UCSD-AML1 (cell line): ENCODE data around the gene ZNF546.
A peak's percentile ranks its signal among the peaks of the same experiment; 100 is the strongest.

Experiments
- DNase-seq: peaks from one replicate; lab custom pipeline; 2025; ENCODE audit not compliant: unreplicated experiment; lab: John Stamatoyannopoulos, UW

Gene ZNF546

DNA sequence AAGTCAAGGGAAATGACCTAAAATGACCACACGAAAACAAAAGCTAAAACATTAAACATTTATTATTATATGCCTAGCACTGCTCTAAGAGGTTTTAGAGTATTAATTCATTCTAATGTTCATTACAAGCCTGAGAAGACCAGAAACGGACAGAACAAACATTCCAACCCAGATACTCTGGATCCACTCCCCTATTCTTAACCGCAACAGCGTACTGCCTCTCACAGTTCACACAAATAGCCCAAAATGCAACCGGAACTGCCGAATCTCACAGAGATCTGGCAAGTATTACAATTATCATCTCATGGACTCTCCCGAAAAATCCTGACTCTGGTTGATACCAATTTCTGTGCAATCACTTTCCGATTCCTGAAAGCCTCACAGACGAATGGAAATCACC is 57.8 kb downstream of the ZNF546 start:
- DNase-seq, result no peak

DNA sequence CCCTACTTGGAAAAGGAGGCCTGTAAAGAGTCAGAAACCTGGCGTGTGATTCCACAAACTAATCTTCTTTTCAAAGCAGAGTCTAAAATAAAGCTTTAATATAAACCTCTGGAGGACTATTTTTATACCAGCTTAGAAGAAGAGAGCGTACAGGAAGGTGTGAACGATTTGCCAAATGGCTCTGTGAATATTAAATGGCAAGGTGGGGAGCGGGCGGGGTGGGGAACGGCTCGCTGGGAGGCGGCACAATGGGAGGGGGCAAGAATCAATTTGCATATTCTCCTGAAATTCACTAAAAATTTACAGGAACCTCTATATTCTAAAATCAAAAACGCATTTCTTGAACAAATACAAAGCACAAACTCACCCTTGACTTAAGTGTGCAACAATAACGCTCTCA is 58.2 kb downstream of the ZNF546 start:
- DNase-seq, result no peak

DNA sequence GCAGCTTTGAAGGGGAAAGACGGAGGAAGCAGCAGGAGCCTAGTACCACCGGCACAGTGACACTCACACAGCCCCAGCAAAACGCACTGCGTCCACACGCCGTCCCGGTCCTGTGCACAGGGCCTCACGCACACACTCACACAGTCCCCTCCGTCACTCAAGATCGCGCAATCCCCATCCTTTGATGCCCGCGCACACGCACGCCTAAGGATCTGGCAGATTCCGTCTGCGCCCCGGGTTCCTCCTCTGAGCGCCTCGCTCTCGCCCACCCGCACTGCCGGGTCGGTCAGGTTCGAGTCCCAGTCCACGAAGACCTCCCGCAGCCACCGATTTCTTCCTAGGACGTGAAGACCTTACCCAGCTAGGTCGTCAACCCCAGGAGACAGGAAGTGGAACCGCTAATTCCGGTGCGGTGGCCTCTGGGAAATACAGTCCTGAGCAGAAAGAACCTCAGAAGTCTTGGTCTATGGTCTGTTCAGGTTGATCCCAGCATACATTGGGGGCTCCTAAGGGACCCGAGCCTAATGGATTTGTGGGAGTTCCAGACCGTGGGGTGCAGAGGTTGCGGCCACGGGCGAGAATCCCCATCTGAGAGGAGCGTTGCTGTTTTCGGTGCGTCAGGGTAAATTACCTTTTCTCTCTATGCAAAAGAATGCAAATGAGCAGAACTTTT is 59.1 kb downstream of the ZNF546 start, which contains the start of gene ZNF780B:
Gene ZNF780B, minus strand, starts transcription at position 400 of the 673 bp plus-strand sequence. CDS start 5,899 bp downstream, outside the sequence.
- DNase-seq, result peak; percentile 74

DNA sequence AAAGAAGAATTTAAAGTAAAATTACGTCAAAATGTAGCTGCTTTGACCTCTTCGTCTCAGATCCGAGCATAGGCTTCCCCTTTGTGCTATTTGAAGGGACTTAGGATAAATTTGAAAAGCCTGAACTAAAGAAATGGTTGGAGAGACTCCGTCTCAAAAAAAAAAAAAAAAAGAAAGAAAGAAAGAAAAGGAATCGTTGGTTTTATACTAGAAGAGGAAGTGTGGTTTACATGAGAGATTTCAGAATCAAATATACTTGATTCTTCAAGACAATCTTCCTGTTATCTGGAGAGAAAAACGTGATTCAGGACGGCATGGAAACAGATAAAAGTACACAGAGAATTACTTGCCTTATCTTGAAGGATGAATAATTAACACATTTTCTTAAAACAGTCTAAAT is 59.6 kb downstream of the ZNF546 start:
- no peak for DNase-seq

DNA sequence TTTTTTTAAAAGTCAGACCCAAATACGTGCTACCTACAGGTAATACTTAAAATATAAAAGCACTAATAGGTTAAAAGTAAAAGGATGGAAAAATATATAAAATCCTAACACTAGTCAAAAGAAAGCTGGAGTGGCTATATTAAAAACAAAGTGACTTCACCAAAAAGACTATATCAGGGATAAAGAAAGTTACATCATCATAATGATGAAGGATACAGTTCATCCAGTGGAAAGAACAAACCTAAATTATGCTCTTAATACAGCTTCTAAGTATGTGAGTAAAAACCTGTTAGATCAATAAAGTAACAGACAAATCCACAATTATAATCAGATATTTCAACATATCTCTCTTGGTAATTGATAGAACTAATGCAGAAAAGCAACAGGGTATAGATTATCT is 60.3 kb downstream of the ZNF546 start:
- DNase-seq, result no peak

GRCh38 chr19:40059624-40060023 is 62.8 kb downstream of the ZNF546 start:
- DNase-seq, result no peak

GRCh38 chr19:40070058-40070457 is 73.2 kb downstream of the ZNF546 start:
- DNase-seq, result no peak
